Measurements from ENCODE around the gene ARRDC5. TPM values are rescaled to one million over a fixed set of nuclear protein-coding genes. Genes with fewer than 3 reads are reported as not detected.
"Not testable (repeated sequence)": the region's sequence is repeated elsewhere in the genome, so short reads cannot be mapped to it uniquely, and the experiment has no call there.

Gene ARRDC5
- total and polyA plus RNA-seq, 2 donors (not counting 1 experiment from before 2014, with no cell fraction given) = not detected

DNA sequence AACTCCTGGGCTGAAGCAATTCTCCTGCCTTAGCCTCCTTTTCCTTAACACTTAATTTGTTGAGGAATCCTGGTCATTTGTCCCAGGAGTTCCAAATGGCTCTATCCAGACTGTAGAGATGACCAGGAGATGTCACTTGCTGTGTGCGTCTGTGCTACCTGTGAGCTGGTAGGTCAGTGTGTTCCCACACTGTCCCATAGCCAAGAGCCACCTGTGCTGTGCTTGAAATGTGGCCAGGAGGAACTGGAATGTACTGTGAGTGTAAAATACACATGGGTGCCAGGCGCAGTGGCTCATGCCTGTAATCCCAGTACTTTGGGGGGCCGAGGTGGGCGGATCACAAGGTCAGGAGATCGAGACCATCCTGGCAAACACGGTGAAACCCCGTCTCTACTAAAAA is 36.8 kb upstream of the ARRDC5 start:
- H3K79me2 ChIP-seq (ENCODE audit: control insufficient read depth, insufficient read depth, low read length) = peaks cover 17% of the 10 kb centered on the region
- no peaks in the 10 kb centered on the region for H4K20me1 ChIP-seq (ENCODE audit: control insufficient read depth, extremely low read depth, insufficient read depth, low read length)
- H3K36me3 ChIP-seq (ENCODE audit: control insufficient read depth, insufficient read depth, low read length) = peaks cover 19% of the 10 kb centered on the region
- H3K4me2 ChIP-seq (ENCODE audit: extremely low read depth, insufficient read depth, low read length) = no peak overlapping the region
- H3K9me3 ChIP-seq (ENCODE audit: control insufficient read depth, insufficient read depth, low read depth, low read length) = no peaks in the 10 kb centered on the region
- H3K9ac ChIP-seq (ENCODE audit: insufficient read depth, low read length) = no peak overlapping the region
- no peaks in the 10 kb centered on the region for H3K4me1 ChIP-seq (ENCODE audit: control insufficient read depth, extremely low read depth, insufficient read depth, low read length)
- H2AFZ ChIP-seq (ENCODE audit: low read length) = no peak overlapping the region
- no peak for TF ChIP-seq EZH2 (IDR thresholded peaks at IDR 0.05; ENCODE audit: low read length, missing control alignments)
- no peak for TF ChIP-seq CTCF (conservative IDR thresholded peaks at IDR 0.05 in 1 of 2, IDR thresholded peaks at IDR 0.05 in 1 of 2; ENCODE audit: low read depth in 1 of 2, low read length in 2 of 2)
- H3K4me3 ChIP-seq (replicated peaks in 1 of 4; ENCODE audit: control extremely low read depth in 1 of 4, insufficient read depth in 1 of 4, low read depth in 3 of 4, low read length in 4 of 4) = no peak overlapping the region
- DNase-seq (ENCODE audit: low read depth in 2 of 2) = no peak
- H3K27me3 ChIP-seq (ENCODE audit: control insufficient read depth, insufficient read depth, low read length) = no peaks in the 10 kb centered on the region
- no peak overlapping the region for H3K27ac ChIP-seq (ENCODE audit: insufficient read depth, low read length)

- H4K20me1 ChIP-seq (ENCODE audit: control insufficient read depth, extremely low read depth, insufficient read depth, low read length); H2AFZ ChIP-seq (ENCODE audit: low read length); DNase-seq (ENCODE audit: low read depth in 2 of 2); H3K9ac ChIP-seq (ENCODE audit: insufficient read depth, low read length); H3K27me3 ChIP-seq (ENCODE audit: control insufficient read depth, insufficient read depth, low read length); H3K4me1 ChIP-seq (ENCODE audit: control insufficient read depth, extremely low read depth, insufficient read depth, low read length); H3K27ac ChIP-seq (ENCODE audit: insufficient read depth, low read length); H3K4me3 ChIP-seq (replicated peaks in 1 of 4; ENCODE audit: control extremely low read depth in 1 of 4, insufficient read depth in 1 of 4, low read depth in 3 of 4, low read length in 4 of 4); H3K4me2 ChIP-seq (ENCODE audit: extremely low read depth, insufficient read depth, low read length); H3K9me3 ChIP-seq (ENCODE audit: control insufficient read depth, insufficient read depth, low read depth, low read length): not testable (repeated sequence)
- H3K36me3 ChIP-seq (ENCODE audit: control insufficient read depth, insufficient read depth, low read length) = peaks cover 16% of the 10 kb centered on the region
- H3K79me2 ChIP-seq (ENCODE audit: control insufficient read depth, insufficient read depth, low read length) = peaks cover 22% of the 10 kb centered on the region
Measured at GRCh38 chr19:4938461-4938860, 35.8 kb upstream of the ARRDC5 start.

DNA sequence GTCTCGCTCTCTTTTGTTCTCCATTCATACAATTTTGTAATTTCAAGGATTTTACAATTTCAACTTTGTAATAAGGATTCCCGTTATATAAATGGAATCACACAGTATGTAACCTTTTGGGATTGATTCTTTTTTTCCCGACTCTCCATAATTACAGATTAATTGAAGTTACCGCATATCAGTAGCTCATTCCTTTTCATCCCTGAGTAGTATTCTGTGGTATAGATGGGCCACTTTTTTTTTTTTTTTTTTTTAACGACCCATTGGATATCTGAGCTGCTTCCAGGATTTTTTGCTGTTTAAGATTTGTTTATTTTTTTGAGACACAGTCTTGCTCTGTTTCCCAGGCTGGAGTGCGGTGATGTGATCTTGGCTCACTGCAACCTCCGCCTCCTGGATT is 34.4 kb upstream of the ARRDC5 start:
- Histone ChIP-seq H3K27me3 (ENCODE audit: control insufficient read depth, insufficient read depth, low read length) (no peaks in the 10 kb centered on the region), H3K4me3 (replicated peaks in 1 of 4; ENCODE audit: control extremely low read depth in 1 of 4, insufficient read depth in 1 of 4, low read depth in 3 of 4, low read length in 4 of 4) (no peak overlapping the region), H3K9me3 (ENCODE audit: control insufficient read depth, insufficient read depth, low read depth, low read length) (no peaks in the 10 kb centered on the region), H3K27ac (ENCODE audit: insufficient read depth, low read length) (no peak overlapping the region), H2AFZ (ENCODE audit: low read length) (no peak overlapping the region), H3K4me1 (ENCODE audit: control insufficient read depth, extremely low read depth, insufficient read depth, low read length) (no peaks in the 10 kb centered on the region), H3K4me2 (ENCODE audit: extremely low read depth, insufficient read depth, low read length) (no peak overlapping the region), H4K20me1 (ENCODE audit: control insufficient read depth, extremely low read depth, insufficient read depth, low read length) (no peaks in the 10 kb centered on the region), H3K36me3 (ENCODE audit: control insufficient read depth, insufficient read depth, low read length) (peaks cover 19% of the 10 kb centered on the region), H3K9ac (ENCODE audit: insufficient read depth, low read length) (no peak overlapping the region), H3K79me2 (ENCODE audit: control insufficient read depth, insufficient read depth, low read length) (peaks cover 31% of the 10 kb centered on the region)
- no peak for TF ChIP-seq EZH2 (IDR thresholded peaks at IDR 0.05; ENCODE audit: low read length, missing control alignments)
- no peak for TF ChIP-seq CTCF (conservative IDR thresholded peaks at IDR 0.05 in 1 of 2, IDR thresholded peaks at IDR 0.05 in 1 of 2; ENCODE audit: low read depth in 1 of 2, low read length in 2 of 2)
- no peak for DNase-seq (ENCODE audit: low read depth in 2 of 2)
